A673 (cell line): Measurements from ENCODE around the gene NBAS.

ENCODE experiments used
- CTCF ChIP-seq: fragments of 300-800, 200-600 bp; sonication (generic); conservative IDR thresholded peaks from 2 replicates; pipeline ENCODE4 v1.5.1; 2017; ENCODE audit warnings: low read depth, mild to moderate bottlenecking, antibody characterized with exemption, low read length, moderate library complexity, mixed read lengths
- EZH2 ChIP-seq: fragments of 200-600 bp; sonication (generic); IDR thresholded peaks from 2 replicates; pipeline ENCODE4 v1.6.1; 2017; ENCODE audit warnings: borderline replicate concordance, low read depth, mild to moderate bottlenecking, mixed read lengths, antibody characterized with exemption, low read length; ENCODE audit not compliant: poor library complexity, severe bottlenecking

GRCh38 chr2:15594291-15595256 is 33.4 kb upstream of the NBAS start:
- TF ChIP-seq CTCF (no peak), EZH2 (no peak)
